Measurements from ENCODE around the gene MAGOH. TPM values are rescaled to one million over a fixed set of nuclear protein-coding genes. Genes with fewer than 3 reads are reported as not detected.

Gene MAGOH
- total RNA-seq, 1 donor from 2014 or later = 27.3 TPM

GRCh38 chr1:53190210-53190611 lies 48.1 kb downstream of the MAGOH start:
- TF ChIP-seq CTCF (IDR thresholded peaks at IDR 0.05; ENCODE audit: partially characterized antibody, unreplicated experiment) = no peak
- Mint-ChIP-seq H3K27ac (ENCODE audit: unreplicated experiment) (no peak overlapping the region), H3K4me1 (ENCODE audit: low read depth, unreplicated experiment) (peaks cover 7% of the 10 kb centered on the region), H3K36me3 (ENCODE audit: unreplicated experiment) (no peaks in the 10 kb centered on the region), H3K27me3 (ENCODE audit: unreplicated experiment) (no peaks in the 10 kb centered on the region), H3K4me3 (ENCODE audit: unreplicated experiment) (no peak overlapping the region), H3K9me3 (ENCODE audit: unreplicated experiment) (peaks cover 2% of the 10 kb centered on the region)
- DNase-seq = no peak

GRCh38 chr1:53189061-53189460 lies 49.3 kb downstream of the MAGOH start:
- no peak overlapping the region for H3K27ac Mint-ChIP-seq (ENCODE audit: unreplicated experiment)
- no peak overlapping the region for H3K4me3 Mint-ChIP-seq (ENCODE audit: unreplicated experiment)
- DNase-seq = no peak
- H3K9me3 Mint-ChIP-seq (ENCODE audit: unreplicated experiment) = no peaks in the 10 kb centered on the region
- peaks cover 7% of the 10 kb centered on the region for H3K4me1 Mint-ChIP-seq (ENCODE audit: low read depth, unreplicated experiment)
- TF ChIP-seq CTCF (IDR thresholded peaks at IDR 0.05; ENCODE audit: partially characterized antibody, unreplicated experiment) = no peak
- H3K36me3 Mint-ChIP-seq (ENCODE audit: unreplicated experiment) = no peaks in the 10 kb centered on the region
- H3K27me3 Mint-ChIP-seq (ENCODE audit: unreplicated experiment) = no peaks in the 10 kb centered on the region

GRCh38 chr1:53188099-53188498 lies 50.2 kb downstream of the MAGOH start:
- H3K27me3 Mint-ChIP-seq (ENCODE audit: unreplicated experiment) = no peaks in the 10 kb centered on the region
- no peak for DNase-seq
- TF ChIP-seq CTCF (IDR thresholded peaks at IDR 0.05; ENCODE audit: partially characterized antibody, unreplicated experiment) = no peak
- H3K4me1 Mint-ChIP-seq (ENCODE audit: low read depth, unreplicated experiment) = peaks cover 7% of the 10 kb centered on the region
- H3K4me3 Mint-ChIP-seq (ENCODE audit: unreplicated experiment) = no peak overlapping the region
- no peak overlapping the region for H3K27ac Mint-ChIP-seq (ENCODE audit: unreplicated experiment)
- no peaks in the 10 kb centered on the region for H3K9me3 Mint-ChIP-seq (ENCODE audit: unreplicated experiment)
- H3K36me3 Mint-ChIP-seq (ENCODE audit: unreplicated experiment) = no peaks in the 10 kb centered on the region

- H3K36me3 Mint-ChIP-seq (ENCODE audit: unreplicated experiment) = no peaks in the 10 kb centered on the region
- no peaks in the 10 kb centered on the region for H3K27me3 Mint-ChIP-seq (ENCODE audit: unreplicated experiment)
- TF ChIP-seq CTCF (IDR thresholded peaks at IDR 0.05; ENCODE audit: partially characterized antibody, unreplicated experiment) = no peak
- no peak overlapping the region for H3K4me3 Mint-ChIP-seq (ENCODE audit: unreplicated experiment)
- no peak for DNase-seq
- H3K4me1 Mint-ChIP-seq (ENCODE audit: low read depth, unreplicated experiment) = peaks cover 7% of the 10 kb centered on the region
- no peaks in the 10 kb centered on the region for H3K9me3 Mint-ChIP-seq (ENCODE audit: unreplicated experiment)
- no peak overlapping the region for H3K27ac Mint-ChIP-seq (ENCODE audit: unreplicated experiment)
Measured at GRCh38 chr1:53187401-53187800, 50.9 kb downstream of the MAGOH start.

GRCh38 chr1:53186533-53186932 lies 51.8 kb downstream of the MAGOH start:
- no peaks in the 10 kb centered on the region for H3K9me3 Mint-ChIP-seq (ENCODE audit: unreplicated experiment)

More at GRCh38 chr1:53186533-53186932, 51.8 kb downstream of the MAGOH start:
- Mint-ChIP-seq H3K36me3 (ENCODE audit: unreplicated experiment) (no peaks in the 10 kb centered on the region), H3K4me3 (ENCODE audit: unreplicated experiment) (no peak overlapping the region), H3K27ac (ENCODE audit: unreplicated experiment) (no peak overlapping the region), H3K4me1 (ENCODE audit: low read depth, unreplicated experiment) (peaks cover 7% of the 10 kb centered on the region), H3K27me3 (ENCODE audit: unreplicated experiment) (no peaks in the 10 kb centered on the region)
- no peak for TF ChIP-seq CTCF (IDR thresholded peaks at IDR 0.05; ENCODE audit: partially characterized antibody, unreplicated experiment)
- DNase-seq = no peak
